Measurements from ENCODE around the gene AP3M1.

The AP3M1 gene

GRCh38 chr10:74135452-74135851 lies 15.2 kb downstream of the AP3M1 start:
- Histone ChIP-seq H3K9me3 (ENCODE audit: control insufficient read depth, insufficient read depth, low read depth, low read length) (no peaks in the 10 kb centered on the region), H3K4me1 (ENCODE audit: control insufficient read depth, insufficient read depth, low read length) (no peaks in the 10 kb centered on the region), H3K27ac (ENCODE audit: extremely low read depth, low read depth, low read length) (no peak overlapping the region), H3K36me3 (ENCODE audit: control insufficient read depth in 2 of 2, insufficient read depth in 1 of 2, low read length in 2 of 2) (peaks cover 60 to 75% of the 10 kb centered on the region in 2 experiments), H3K4me3 (ENCODE audit: low read depth, low read length) (no peak overlapping the region)
- POLR2A ChIA-PET: no interaction called here
- CTCF ChIA-PET: interaction anchor here (0.9 to 2.3 kb wide), 5 partner anchors 12 to 249 kb away, joined by 3 to 10 read pairs (median 3); no protein-coding TSS in a partner anchor
- TF ChIP-seq ZNF830 (tag by site-specific recombination; IDR thresholded peaks at IDR 0.05; ENCODE audit: low read depth) (no peak), ZBTB26 (tag by site-specific recombination; optimal IDR thresholded peaks at IDR 0.05) (no peak), ZFP69B (tag by site-specific recombination; IDR thresholded peaks at IDR 0.05) (no peak), ZNF776 (tag by site-specific recombination; IDR thresholded peaks at IDR 0.05; ENCODE audit: borderline replicate concordance) (no peak), IKZF3 (tag by site-specific recombination; IDR thresholded peaks at IDR 0.05) (no peak), ZNF529 (tag by site-specific recombination; IDR thresholded peaks at IDR 0.05; ENCODE audit: insufficient replicate concordance) (no peak), ZBTB44 (tag by site-specific recombination; IDR thresholded peaks at IDR 0.05) (no peak), SP3 (tag by site-specific recombination; IDR thresholded peaks at IDR 0.05) (no peak), ZNF777 (tag by site-specific recombination; IDR thresholded peaks at IDR 0.05; ENCODE audit: borderline replicate concordance) (no peak), BCL11B (tag by site-specific recombination; IDR thresholded peaks at IDR 0.05; ENCODE audit: low read depth) (no peak), ZNF140 (tag by site-specific recombination; IDR thresholded peaks at IDR 0.05) (no peak), ZBTB1 (tag by site-specific recombination; IDR thresholded peaks at IDR 0.05) (no peak)

GRCh38 chr10:74133923-74134820 lies 16.5 kb downstream of the AP3M1 start:
- ChIA-PET POLR2A (no interaction called here), CTCF (interaction anchor here (0.7 to 2.3 kb wide), 3 partner anchors 17 to 251 kb away, joined by 3 to 10 read pairs (median 6); partner anchors contain the start of genes ADK and AP3M1)
- H3K4me3 ChIP-seq (ENCODE audit: low read depth, low read length): no peak overlapping the region
- TF ChIP-seq ZNF221 (tag by site-specific recombination; IDR thresholded peaks at IDR 0.05; ENCODE audit: borderline replicate concordance): no peak
- no peak for TF ChIP-seq ZNF398 (tag by site-specific recombination; IDR thresholded peaks at IDR 0.05)
- no peak for TF ChIP-seq ZNF404 (tag by site-specific recombination; IDR thresholded peaks at IDR 0.05)
- TF ChIP-seq ZNF146 (tag by site-specific recombination; IDR thresholded peaks at IDR 0.05): no peak
- no peak for TF ChIP-seq ELK4 (IDR thresholded peaks at IDR 0.05; ENCODE audit: borderline replicate concordance, low read depth, low read length)
- no peak for TF ChIP-seq ZNF548 (tag by site-specific recombination; IDR thresholded peaks at IDR 0.05)
- no peak for TF ChIP-seq ZNF544 (tag by site-specific recombination; IDR thresholded peaks at IDR 0.05)
- TF ChIP-seq ZNF133 (tag by site-specific recombination; IDR thresholded peaks at IDR 0.05): no peak
- H3K4me1 ChIP-seq (ENCODE audit: control insufficient read depth, insufficient read depth, low read length): no peaks in the 10 kb centered on the region
- no peak overlapping the region for H3K27ac ChIP-seq (ENCODE audit: extremely low read depth, low read depth, low read length)
- H3K9me3 ChIP-seq (ENCODE audit: control insufficient read depth, insufficient read depth, low read depth, low read length): no peaks in the 10 kb centered on the region
- H3K36me3 ChIP-seq (ENCODE audit: control insufficient read depth in 2 of 2, insufficient read depth in 1 of 2, low read length in 2 of 2): peaks cover 68 to 83% of the 10 kb centered on the region in 2 experiments
